Heart left ventricle (tissue), 13 donors: ENCODE results near the gene TMEM109.

ENCODE experiments used
- CTCF ChIP-seq, 12 donors: fragments of 200-600 bp; sonication (generic) in 4 of 12; IDR thresholded peaks; one replicate each; pipeline versions ENCODE4 v1.5.0 to v1.8.0; 2018 to 2022; ENCODE audit warnings: antibody characterized with exemption in 12 of 12, mild to moderate bottlenecking in 5 of 12
- POLR2A ChIP-seq, 2 donors: fragments of 450-650 bp; IDR thresholded peaks; one replicate each; pipeline ENCODE4 v1.6.1; 2017; ENCODE audit warnings: antibody characterized with exemption in 2 of 2, mild to moderate bottlenecking in 2 of 2, moderate library complexity in 2 of 2
- donor health status: ischemic (EF 13 %, LVEDD 7.1; RV severe dilation, severe dysfunction).
- donor health status: DM: no; HTN: yes; CAD: no.
- donor health status: DM: no; HTN: no; CAD: no.
- donor health status: ischemic (EF 25% LVEDD 6.9; RV normal size, moderate dysfunction).
- donor health status: ischemic (EF 25% LVEDD 5.7; RV mildly dilated, moderate dysfunction).
- donor health status: ischemic (EF 35%, LVEDD 5.7; RV mildly dilated, moderate dysfunction).
- donor health status: nonischemic (EF 11% LVEDD 7.7; RV severe dilation, severe dysfunction).
- donor health status: DM: yes; HTN: yes; CAD: no.
- donor health status: PGD.
- donor health status: ischemic (EF 29% LVEDD 5.4; RV normal size, mild dysfunction).
- donor health status: nonischemic (EF 23%, LVEDD 6.1; RV moderate dilation, normal function).

DNA sequence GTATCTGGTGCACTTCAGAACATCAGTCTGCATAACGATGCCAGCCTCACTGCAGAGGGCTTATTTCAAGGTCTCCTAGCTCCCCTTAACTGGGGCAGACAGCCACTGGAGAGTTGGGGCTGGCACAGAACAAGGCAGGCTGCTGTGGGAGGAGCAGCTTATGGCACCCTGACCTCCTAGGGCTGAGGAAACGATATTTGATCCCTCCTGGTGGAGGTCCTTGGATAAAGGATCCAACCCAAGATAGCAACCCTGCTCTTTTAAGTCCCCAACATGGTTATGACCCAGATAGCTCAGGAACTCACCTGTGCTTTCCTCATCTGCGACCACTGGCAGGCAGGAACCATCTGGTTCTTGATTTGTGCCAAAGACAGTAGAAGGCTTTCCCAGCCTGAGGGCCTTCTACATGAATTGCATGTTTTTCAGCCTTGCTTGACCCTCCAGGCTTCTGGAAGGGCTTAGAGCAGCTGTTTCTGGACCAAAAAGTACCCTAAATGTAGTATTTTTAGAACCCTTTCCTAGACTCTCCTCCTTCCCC is 2.8 kb downstream of the TMEM109 start:
- no peak for TF ChIP-seq CTCF (IDR thresholded peaks at IDR 0.05)
- TF ChIP-seq POLR2A (IDR thresholded peaks at IDR 0.05), result no peak
